ENCODE data around the gene BLID.
A peak's percentile ranks its signal among the peaks of the same experiment; 100 is the strongest.

BLID gene

GRCh38 chr11:122115524-122116379 lies at the start of gene BLID:
TSS of gene BLID (minus strand) at chr11:122116215. CDS start at chr11:122115922, 293 bp downstream.
- no peaks in the 10 kb centered on the region for H3K36me3 ChIP-seq (replicated peaks)
- in situ Hi-C loops (cut with MboI; ENCODE audit: low sequenced_read_pairs): loop anchor here (25.0 kb wide), 1 partner anchor 453 kb away; no protein-coding TSS in a partner anchor
- DNase-seq (ENCODE audit: low spot score in 2 of 2): peak; percentile 79 to 85

GRCh38 chr11:122163053-122163819 lies 47.2 kb upstream of the BLID start:
- H3K36me3 ChIP-seq (replicated peaks): no peaks in the 10 kb centered on the region
- in situ Hi-C loops (cut with MboI; ENCODE audit: low sequenced_read_pairs): no loop called here
- DNase-seq (ENCODE audit: low spot score in 2 of 2): no peak
- no peaks in the 10 kb centered on the region for H3K27me3 ChIP-seq (ENCODE audit: low read depth)
- H3K4me3 ChIP-seq: no peak overlapping the region
- 0 out of 2 replicates have a peak, but pooled peaks cover 6% of the 10 kb centered on the region for H3K4me1 ChIP-seq
- H3K9me3 ChIP-seq: no peaks in the 10 kb centered on the region

More at GRCh38 chr11:122115524-122116379, at the start of gene BLID:
- H3K27me3 ChIP-seq (ENCODE audit: low read depth): no peaks in the 10 kb centered on the region
- H3K9me3 ChIP-seq: no peaks in the 10 kb centered on the region
- H3K4me1 ChIP-seq: peaks cover 16% of the 10 kb centered on the region
- H3K4me3 ChIP-seq: no peak within 1 kb of the TSS

GRCh38 chr11:122162095-122162494 lies 46.1 kb upstream of the BLID start:
- in situ Hi-C loops (cut with MboI; ENCODE audit: low sequenced_read_pairs): no loop called here
- no peak overlapping the region for H3K4me3 ChIP-seq
- no peaks in the 10 kb centered on the region for H3K36me3 ChIP-seq (replicated peaks)
- H3K27me3 ChIP-seq (ENCODE audit: low read depth): no peaks in the 10 kb centered on the region
- DNase-seq (ENCODE audit: low spot score in 2 of 2): no peak
- H3K4me1 ChIP-seq: 0 out of 2 replicates have a peak, but pooled peaks cover 2% of the 10 kb centered on the region
- H3K9me3 ChIP-seq: no peaks in the 10 kb centered on the region

- in situ Hi-C loops (cut with MboI; ENCODE audit: low sequenced_read_pairs): no loop called here
Measured at GRCh38 chr11:122160841-122161590, 45.0 kb upstream of the BLID start.

GRCh38 chr11:122159861-122160260 lies 43.8 kb upstream of the BLID start:
- Histone ChIP-seq H3K9me3 (no peaks in the 10 kb centered on the region), H3K4me1 (0 out of 2 replicates have a peak, but pooled peaks cover 2% of the 10 kb centered on the region), H3K36me3 (replicated peaks) (no peaks in the 10 kb centered on the region), H3K27me3 (ENCODE audit: low read depth) (no peaks in the 10 kb centered on the region), H3K4me3 (no peak overlapping the region)
- no peak for DNase-seq (ENCODE audit: low spot score in 2 of 2)
- in situ Hi-C loops (cut with MboI; ENCODE audit: low sequenced_read_pairs): no loop called here

More at GRCh38 chr11:122160841-122161590, 45.0 kb upstream of the BLID start:
- Histone ChIP-seq H3K4me1 (0 out of 2 replicates have a peak, but pooled peaks cover 2% of the 10 kb centered on the region), H3K36me3 (replicated peaks) (no peaks in the 10 kb centered on the region), H3K27me3 (ENCODE audit: low read depth) (no peaks in the 10 kb centered on the region), H3K9me3 (no peaks in the 10 kb centered on the region), H3K4me3 (no peak overlapping the region)
- no peak for DNase-seq (ENCODE audit: low spot score in 2 of 2)

GRCh38 chr11:122159173-122159721 lies 43.2 kb upstream of the BLID start:
- no peaks in the 10 kb centered on the region for H3K9me3 ChIP-seq
- DNase-seq (ENCODE audit: low spot score in 2 of 2): peak in 1 of 2 experiments; percentile 23
- no peak overlapping the region for H3K4me3 ChIP-seq
- H3K4me1 ChIP-seq: 0 out of 2 replicates have a peak, but pooled peaks cover 2% of the 10 kb centered on the region
- in situ Hi-C loops (cut with MboI; ENCODE audit: low sequenced_read_pairs): no loop called here
- H3K27me3 ChIP-seq (ENCODE audit: low read depth): no peaks in the 10 kb centered on the region
- no peaks in the 10 kb centered on the region for H3K36me3 ChIP-seq (replicated peaks)

- in situ Hi-C loops (cut with MboI; ENCODE audit: low sequenced_read_pairs): no loop called here
- H3K27me3 ChIP-seq (ENCODE audit: low read depth): no peaks in the 10 kb centered on the region
- H3K36me3 ChIP-seq (replicated peaks): no peaks in the 10 kb centered on the region
- H3K4me3 ChIP-seq: no peak overlapping the region
- no peaks in the 10 kb centered on the region for H3K9me3 ChIP-seq
- 0 out of 2 replicates have a peak, but pooled peaks cover 2% of the 10 kb centered on the region for H3K4me1 ChIP-seq
- DNase-seq (ENCODE audit: low spot score in 2 of 2): no peak
Measured at GRCh38 chr11:122158171-122158570, 42.2 kb upstream of the BLID start.

GRCh38 chr11:122157653-122158161 lies 41.7 kb upstream of the BLID start:
- Histone ChIP-seq H3K4me1 (0 out of 2 replicates have a peak, but pooled peaks cover 2% of the 10 kb centered on the region), H3K27me3 (ENCODE audit: low read depth) (no peaks in the 10 kb centered on the region), H3K9me3 (no peaks in the 10 kb centered on the region), H3K36me3 (replicated peaks) (no peaks in the 10 kb centered on the region), H3K4me3 (peak overlapping the region; percentile 11)
- in situ Hi-C loops (cut with MboI; ENCODE audit: low sequenced_read_pairs): no loop called here
- no peak for DNase-seq (ENCODE audit: low spot score in 2 of 2)

- Histone ChIP-seq H3K4me1 (0 out of 2 replicates have a peak, but pooled peaks cover 2% of the 10 kb centered on the region), H3K4me3 (no peak overlapping the region; the same call in 1 of the 2 replicates), H3K27me3 (ENCODE audit: low read depth) (no peaks in the 10 kb centered on the region), H3K9me3 (no peaks in the 10 kb centered on the region), H3K36me3 (replicated peaks) (no peaks in the 10 kb centered on the region)
- in situ Hi-C loops (cut with MboI; ENCODE audit: low sequenced_read_pairs): no loop called here
- DNase-seq (ENCODE audit: low spot score in 2 of 2): no peak
Measured at GRCh38 chr11:122156940-122157382, 40.9 kb upstream of the BLID start.

- Histone ChIP-seq H3K36me3 (replicated peaks) (no peaks in the 10 kb centered on the region), H3K27me3 (ENCODE audit: low read depth) (no peaks in the 10 kb centered on the region), H3K4me1 (0 out of 2 replicates have a peak, but pooled peaks cover 2% of the 10 kb centered on the region), H3K9me3 (no peaks in the 10 kb centered on the region), H3K4me3 (no peak overlapping the region)
- in situ Hi-C loops (cut with MboI; ENCODE audit: low sequenced_read_pairs): no loop called here
- no peak for DNase-seq (ENCODE audit: low spot score in 2 of 2)
Measured at GRCh38 chr11:122155765-122156527, 39.9 kb upstream of the BLID start.

- no peaks in the 10 kb centered on the region for H3K27me3 ChIP-seq (ENCODE audit: low read depth)
- H3K36me3 ChIP-seq (replicated peaks): no peaks in the 10 kb centered on the region
- in situ Hi-C loops (cut with MboI; ENCODE audit: low sequenced_read_pairs): no loop called here
- H3K4me1 ChIP-seq: 0 out of 2 replicates have a peak, but pooled peaks cover 2% of the 10 kb centered on the region
- H3K9me3 ChIP-seq: no peaks in the 10 kb centered on the region
- DNase-seq (ENCODE audit: low spot score in 2 of 2): no peak
- H3K4me3 ChIP-seq: no peak overlapping the region
Measured at GRCh38 chr11:122154994-122155393, 39.0 kb upstream of the BLID start.

- H3K9me3 ChIP-seq: no peaks in the 10 kb centered on the region
- H3K36me3 ChIP-seq (replicated peaks): no peaks in the 10 kb centered on the region
- no peak overlapping the region for H3K4me3 ChIP-seq
- no peak for DNase-seq (ENCODE audit: low spot score in 2 of 2)
- no peaks in the 10 kb centered on the region for H3K27me3 ChIP-seq (ENCODE audit: low read depth)
- in situ Hi-C loops (cut with MboI; ENCODE audit: low sequenced_read_pairs): no loop called here
- 0 out of 2 replicates have a peak, but pooled peaks cover 2% of the 10 kb centered on the region for H3K4me1 ChIP-seq
Measured at GRCh38 chr11:122154227-122154626, 38.2 kb upstream of the BLID start.

All from HAP-1 (cell line).